Kidney epithelial cell (primary cell): Measurements from ENCODE around the gene CCDC191. TPM values are rescaled to one million over a fixed set of nuclear protein-coding genes. Genes with fewer than 3 reads are reported as not detected.

ENCODE experiments used
- DNase-seq: peaks from one replicate; pipeline ENCODE4 v3.0.0-alpha.2; 2010; ENCODE audit warnings: low read depth
- H3K27me3 ChIP-seq: 2 replicates; pipeline ENCODE4 v1.6.0; 2011; ENCODE audit warnings: low read length; ENCODE audit not compliant: control insufficient read depth, insufficient read depth
- H3K36me3 ChIP-seq: 2 replicates; pipeline ENCODE4 v1.5.1; 2011; ENCODE audit warnings: low read length; ENCODE audit not compliant: control insufficient read depth, insufficient read depth
- H3K4me3 ChIP-seq: 2 replicates; pipeline ENCODE4 v1.5.1; 2011; ENCODE audit warnings: low read depth, mild to moderate bottlenecking, control low read depth, low read length
- CTCF ChIP-seq: IDR thresholded peaks from 2 replicates; pipeline ENCODE4 v1.5.1; 2011; ENCODE audit warnings: mild to moderate bottlenecking, moderate library complexity, low read length, control low read depth, inconsistent platforms; ENCODE audit not compliant: insufficient read depth, poor library complexity, severe bottlenecking
- total RNA-seq: library from RNA; depleted of rRNA; stranded (reverse); fragments of >200 nt; gene quantifications from 2 replicates; pipeline ENCODE4 v1.2.3, GENCODE V29; 2015

Gene CCDC191
- total RNA-seq, 1 donor from 2014 or later = 2.0 TPM

- Histone ChIP-seq H3K36me3 (no peaks in the 10 kb centered on the region), H3K27me3 (no peaks in the 10 kb centered on the region), H3K4me3 (no peak overlapping the region)
- TF ChIP-seq CTCF = no peak
- no peak for DNase-seq
Observed at GRCh38 chr3:114011059-114011797, 45.1 kb downstream of the CCDC191 start.

GRCh38 chr3:114005481-114005880 lies 50.8 kb downstream of the CCDC191 start:
- peaks cover 5% of the 10 kb centered on the region for H3K36me3 ChIP-seq
- no peaks in the 10 kb centered on the region for H3K27me3 ChIP-seq
- no peak for DNase-seq
- H3K4me3 ChIP-seq = no peak overlapping the region
- no peak for TF ChIP-seq CTCF

- no peak for TF ChIP-seq CTCF
- DNase-seq = no peak
- no peak overlapping the region for H3K4me3 ChIP-seq
- no peaks in the 10 kb centered on the region for H3K27me3 ChIP-seq
- no peaks in the 10 kb centered on the region for H3K36me3 ChIP-seq
Observed at GRCh38 chr3:113985541-113985940, 70.8 kb downstream of the CCDC191 start.

GRCh38 chr3:113983544-113983943 lies 72.8 kb downstream of the CCDC191 start:
- no peaks in the 10 kb centered on the region for H3K27me3 ChIP-seq
- H3K36me3 ChIP-seq = no peaks in the 10 kb centered on the region
- no peak for TF ChIP-seq CTCF
- H3K4me3 ChIP-seq = no peak overlapping the region
- no peak for DNase-seq

GRCh38 chr3:113981803-113982202 lies 74.5 kb downstream of the CCDC191 start:
- Histone ChIP-seq H3K4me3 (no peak overlapping the region), H3K27me3 (no peaks in the 10 kb centered on the region), H3K36me3 (no peaks in the 10 kb centered on the region)
- no peak for TF ChIP-seq CTCF
- DNase-seq = no peak

- no peak for DNase-seq
- no peaks in the 10 kb centered on the region for H3K36me3 ChIP-seq
- no peaks in the 10 kb centered on the region for H3K27me3 ChIP-seq
- H3K4me3 ChIP-seq = no peak overlapping the region
- no peak for TF ChIP-seq CTCF
Observed at GRCh38 chr3:113979916-113980315, 76.4 kb downstream of the CCDC191 start.
